Tibial nerve (tissue), 4 donors: ENCODE results near the gene LIMK1. TPM values are rescaled to one million over a fixed set of nuclear protein-coding genes. Genes with fewer than 3 reads are reported as not detected.

Experiments
- DNase-seq, 2 donors: peaks; one replicate each; pipeline ENCODE4 v3.0.0-alpha.2; 2019; ENCODE audit warnings: low spot score in 2 of 2
- H3K27ac ChIP-seq, 4 donors: fragments of 200-600 bp; sonication (generic) in 3 of 4; one replicate each; pipeline ENCODE4 v1.5.1; 2017 to 2019; ENCODE audit warnings: mild to moderate bottlenecking in 1 of 4
- H3K27me3 ChIP-seq, 2 donors: fragments of 200-600 bp; sonication (generic) in 1 of 2; one replicate each; pipeline versions ENCODE4 v1.5.1 to v1.6.0; 2017 to 2019
- H3K36me3 ChIP-seq, 3 donors: fragments of 200-600 bp; sonication (generic); one replicate each; pipeline ENCODE4 v1.5.1; 2018 to 2019
- H3K4me1 ChIP-seq, 4 donors: fragments of 200-600 bp; sonication (generic) in 3 of 4; one replicate each; pipeline ENCODE4 v1.5.1; 2017 to 2019
- H3K4me3 ChIP-seq, 4 donors: fragments of 200-600 bp; sonication (generic) in 3 of 4; one replicate each; pipeline ENCODE4 v1.5.1; 2017 to 2019; ENCODE audit warnings: mild to moderate bottlenecking in 1 of 4, moderate library complexity in 1 of 4
- H3K9me3 ChIP-seq, 4 donors: fragments of 200-600 bp; sonication (generic) in 3 of 4; one replicate each; pipeline ENCODE4 v1.5.1; 2017 to 2019
- CTCF ChIP-seq, 5 experiments: fragments of 200-600 bp in 3 of 5; fragments of 450-650 bp in 2 of 5; sonication (generic) in 3 of 5; IDR thresholded peaks; one replicate each; pipeline ENCODE4 v1.5.1; 2016 to 2019; ENCODE audit warnings: antibody characterized with exemption in 5 of 5, mild to moderate bottlenecking in 3 of 5, moderate library complexity in 2 of 5
- EP300 ChIP-seq, 2 donors: sonication (generic); formaldehyde crosslinking; IDR thresholded peaks; one replicate each; pipeline ENCODE4 v1.6.1; 2017; ENCODE audit warnings: antibody characterized with exemption in 2 of 2, mild to moderate bottlenecking in 1 of 2
- POLR2A ChIP-seq, 2 donors: fragments of 450-650 bp; IDR thresholded peaks; one replicate each; pipeline ENCODE4 v1.6.1; 2017; ENCODE audit warnings: antibody characterized with exemption in 2 of 2, mild to moderate bottlenecking in 2 of 2, moderate library complexity in 2 of 2
- WGBS, 2 donors: methylation state at CpG; one replicate each; pipeline ENCODE4 v1.1.5; 2018; 5-methylcytosine and 5-hydroxymethylcytosine counted together
- total RNA-seq, 4 donors: library from RNA; depleted of rRNA; stranded (reverse); fragments of >200 nt; gene quantifications; one replicate each; pipeline ENCODE4 v1.1.0, GENCODE V29; 2016

The LIMK1 gene
- total RNA-seq, 4 donors from 2014 or later, result 14.4 to 30.3 (median 17.0) TPM

GRCh38 chr7:74064696-74065095 is 18.9 kb upstream of the LIMK1 start:
- TF ChIP-seq EP300 (IDR thresholded peaks at IDR 0.05) (no peak), CTCF (IDR thresholded peaks at IDR 0.05) (no peak), POLR2A (IDR thresholded peaks at IDR 0.05) (no peak)
- Histone ChIP-seq H3K9me3 (no peaks in the 10 kb centered on the region), H3K36me3 (peaks cover 0 to 56% (median 0%) of the 10 kb centered on the region in 3 donors), H3K4me3 (no peak overlapping the region), H3K4me1 (peaks cover 0 to 32% (median 4%) of the 10 kb centered on the region in 4 donors), H3K27me3 (no peaks in the 10 kb centered on the region), H3K27ac (no peak overlapping the region)
- no peak for DNase-seq
- 81 to 89% methylated on average over 4 of the region's 4 CpGs for WGBS, 2 donors

GRCh38 chr7:74066626-74067025 is 17.0 kb upstream of the LIMK1 start:
- no peak overlapping the region for H3K4me3 ChIP-seq
- TF ChIP-seq POLR2A (IDR thresholded peaks at IDR 0.05), result no peak
- TF ChIP-seq EP300 (IDR thresholded peaks at IDR 0.05), result no peak
- no peak for TF ChIP-seq CTCF (IDR thresholded peaks at IDR 0.05)
- H3K36me3 ChIP-seq, result peaks cover 0 to 40% (median 0%) of the 10 kb centered on the region in 3 donors
- 91% methylated on average over 3 of the region's 3 CpGs for WGBS, 2 donors
- no peaks in the 10 kb centered on the region for H3K27me3 ChIP-seq
- H3K9me3 ChIP-seq, result no peaks in the 10 kb centered on the region
- DNase-seq, result no peak
- peaks cover 0 to 16% (median 2%) of the 10 kb centered on the region in 4 donors for H3K4me1 ChIP-seq
- H3K27ac ChIP-seq, result no peak overlapping the region

- Histone ChIP-seq H3K27me3 (no peaks in the 10 kb centered on the region), H3K36me3 (peaks cover 0 to 32% (median 0%) of the 10 kb centered on the region in 3 donors), H3K27ac (peak overlapping the region in 1 of 4 donors; percentile 36), H3K4me1 (peaks cover 0 to 4% (median 0%) of the 10 kb centered on the region in 4 donors), H3K4me3 (no peak overlapping the region), H3K9me3 (no peaks in the 10 kb centered on the region)
- no peak for DNase-seq
- TF ChIP-seq EP300 (IDR thresholded peaks at IDR 0.05) (no peak), POLR2A (IDR thresholded peaks at IDR 0.05) (no peak), CTCF (IDR thresholded peaks at IDR 0.05) (no peak)
- WGBS, 2 donors, result 80 to 82% methylated on average over 20 of the region's 20 CpGs
Measured at GRCh38 chr7:74068378-74069085, 15.1 kb upstream of the LIMK1 start.

DNA sequence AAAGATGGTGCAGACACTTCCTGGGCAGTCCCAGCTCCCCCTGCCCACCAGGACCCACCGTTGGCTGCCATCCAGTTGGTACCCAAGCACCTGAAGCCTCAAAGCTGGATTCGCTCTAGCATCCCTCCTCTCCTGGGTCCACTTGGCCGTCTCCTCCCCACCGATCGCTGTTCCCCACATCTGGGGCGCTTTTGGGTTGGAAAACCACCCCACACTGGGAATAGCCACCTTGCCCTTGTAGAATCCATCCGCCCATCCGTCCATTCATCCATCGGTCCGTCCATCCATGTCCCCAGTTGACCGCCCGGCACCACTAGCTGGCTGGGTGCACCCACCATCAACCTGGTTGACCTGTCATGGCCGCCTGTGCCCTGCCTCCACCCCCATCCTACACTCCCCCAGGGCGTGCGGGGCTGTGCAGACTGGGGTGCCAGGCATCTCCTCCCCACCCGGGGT is 14.5 kb upstream of the LIMK1 start:
- no peak overlapping the region for H3K27ac ChIP-seq
- H3K27me3 ChIP-seq, result no peaks in the 10 kb centered on the region
- H3K9me3 ChIP-seq, result no peaks in the 10 kb centered on the region
- H3K4me3 ChIP-seq, result no peak overlapping the region
- peaks cover 0 to 28% (median 0%) of the 10 kb centered on the region in 3 donors for H3K36me3 ChIP-seq
- 84 to 88% methylated on average over 16 of the region's 16 CpGs for WGBS, 2 donors
- H3K4me1 ChIP-seq, result peaks cover 0 to 4% (median 0%) of the 10 kb centered on the region in 4 donors
- no peak for DNase-seq
- TF ChIP-seq CTCF (IDR thresholded peaks at IDR 0.05), result no peak
- no peak for TF ChIP-seq EP300 (IDR thresholded peaks at IDR 0.05)
- TF ChIP-seq POLR2A (IDR thresholded peaks at IDR 0.05), result no peak
